Thoracic aorta endothelial cell (primary cell): Measurements from ENCODE around the gene KRTAP22-2. TPM values are rescaled to one million over a fixed set of nuclear protein-coding genes. Genes with fewer than 3 reads are reported as not detected.

Experiments used
- small RNA-seq: library from RNA; depleted of rRNA; stranded (forward); fragments of <200 nt; gene quantifications from one replicate; pipeline ENCODE3, GENCODE V24; 2012
- total RNA-seq: library from RNA; depleted of rRNA; stranded (reverse); fragments of >200 nt; gene quantifications from 2 replicates; pipeline ENCODE4 v1.2.3, GENCODE V29; 2012

KRTAP22-2 gene
- total RNA-seq, result not detected in 2 replicates

DNA sequence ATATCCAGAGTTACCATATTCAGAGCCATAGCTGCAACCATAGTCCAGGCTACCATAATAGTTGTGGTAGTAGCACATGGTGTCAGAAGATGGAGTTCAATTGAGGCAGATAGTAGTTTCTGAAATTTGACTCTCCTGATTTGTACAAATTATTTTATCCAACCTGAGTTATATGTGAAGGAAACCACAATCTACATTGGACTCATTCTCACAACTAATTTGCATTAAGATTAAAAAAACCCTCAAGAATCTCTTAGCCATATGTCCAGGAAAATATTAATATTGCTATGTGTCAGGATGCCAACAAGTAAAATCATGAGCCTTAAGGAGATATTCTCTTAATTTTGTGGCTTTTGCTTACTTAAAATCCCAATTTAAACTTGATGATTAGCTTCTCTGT lies at the start of gene KRTAP22-2:
TSS of gene KRTAP22-2 (minus strand) at position 101 of the 400 bp plus-strand sequence.

GRCh38 chr21:30634906-30635305 lies 44.7 kb upstream of the KRTAP22-2 start, which contains the start of gene KRTAP20-2:
TSS of gene KRTAP20-2 (plus strand) at chr21:30635206. CDS start at chr21:30635264, 58 bp downstream.

GRCh38 chr21:30620522-30620921 lies 30.3 kb upstream of the KRTAP22-2 start, which contains the start of gene KRTAP20-4:
TSS of gene KRTAP20-4 (plus strand) at chr21:30620627.

GRCh38 chr21:30616125-30616524 lies 25.9 kb upstream of the KRTAP22-2 start, which contains the start of gene KRTAP20-1:
TSS of gene KRTAP20-1 (plus strand) at chr21:30616425. CDS start at chr21:30616455, 30 bp downstream.

DNA sequence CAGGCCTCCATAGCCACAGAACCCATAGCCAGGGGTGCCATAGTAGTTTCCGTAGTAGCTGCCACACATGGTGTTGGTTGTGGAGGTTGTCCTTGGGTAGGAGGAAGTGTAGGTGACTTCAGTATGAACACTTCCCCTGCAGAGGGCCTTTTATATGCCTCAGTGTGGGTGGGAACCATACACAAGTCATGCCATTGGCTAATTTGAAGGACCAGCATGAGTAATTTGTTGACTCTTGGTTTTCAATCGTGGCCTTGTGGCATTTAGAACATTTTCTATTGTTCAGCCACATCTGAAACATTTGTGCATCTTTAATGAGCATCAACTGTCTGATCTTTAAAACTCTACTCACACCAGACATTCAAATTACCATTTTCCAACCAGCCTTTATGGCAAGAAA lies 23.6 kb upstream of the KRTAP22-2 start, which contains the start of gene KRTAP6-1:
TSS of gene KRTAP6-1 (minus strand) at position 95 of the 400 bp plus-strand sequence. CDS start at position 69, 26 bp downstream.

DNA sequence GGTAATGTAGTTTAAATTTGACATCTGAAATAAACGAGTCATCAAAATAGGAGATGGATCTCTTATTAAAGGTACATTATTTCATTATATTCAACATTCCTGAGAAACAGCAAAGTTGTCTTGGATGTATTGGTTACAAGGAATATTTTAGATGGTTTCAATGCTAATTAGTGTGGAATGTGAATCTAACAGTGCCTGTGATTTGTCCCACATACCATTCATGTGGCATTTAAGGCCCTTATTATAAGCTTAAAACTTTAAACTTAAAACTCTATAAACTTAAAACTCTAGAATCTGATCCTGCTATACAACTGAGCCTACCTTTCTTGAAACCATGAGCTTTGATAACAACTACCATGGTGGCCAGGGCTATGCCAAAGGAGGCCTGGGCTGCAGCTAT lies 10.6 kb upstream of the KRTAP22-2 start, which contains the start of gene KRTAP22-1:
TSS of gene KRTAP22-1 (plus strand) at position 301 of the 400 bp plus-strand sequence.

GRCh38 chr21:30598802-30599201 lies 8.6 kb upstream of the KRTAP22-2 start, which contains the start of gene KRTAP6-2:
TSS of gene KRTAP6-2 (minus strand) at chr21:30598902. CDS start at chr21:30598874, 28 bp downstream.

GRCh38 chr21:30592140-30592539 lies 1.9 kb upstream of the KRTAP22-2 start, which contains the start of gene KRTAP6-3:
TSS of gene KRTAP6-3 (plus strand) at chr21:30592440. CDS start at chr21:30592446, 6 bp downstream.

GRCh38 chr21:30561264-30561895 lies 28.8 kb downstream of the KRTAP22-2 start, which contains the start of gene KRTAP19-7:
TSS of gene KRTAP19-7 (minus strand) at chr21:30561314. CDS start at chr21:30561289, 25 bp downstream.

GRCh38 chr21:30541764-30542163 lies 48.4 kb downstream of the KRTAP22-2 start, which contains the start of gene KRTAP19-6:
TSS of gene KRTAP19-6 (minus strand) at chr21:30541864. CDS start at chr21:30541833, 31 bp downstream.

Small RNA genes within 50 kb of the gene (small RNA-seq; reads per million reads assigned to genes)
- gene KRTAP20-1 (not detected), gene KRTAP20-4 (not detected), gene KRTAP22-1 (not detected), gene KRTAP22-2 (not detected)

Other genes with a start within 250 kb of the KRTAP22-2 start
- not detected in 2 replicates for gene KRTAP23-1, start 241.8 kb downstream of the KRTAP22-2 start, total RNA-seq
- gene KRTAP13-2, start 218.1 kb downstream of the KRTAP22-2 start, total RNA-seq, result not detected in 2 replicates
- not detected in 2 replicates for gene KRTAP13-1, start 194.4 kb downstream of the KRTAP22-2 start, total RNA-seq
- gene KRTAP13-3, start 164.5 kb downstream of the KRTAP22-2 start, total RNA-seq, result not detected in 2 replicates
- not detected in 2 replicates for gene KRTAP13-4, start 160.2 kb downstream of the KRTAP22-2 start, total RNA-seq
- gene KRTAP15-1, start 150.1 kb downstream of the KRTAP22-2 start, total RNA-seq, result not detected in 2 replicates
- not detected in 2 replicates for gene KRTAP19-1, start 110.0 kb downstream of the KRTAP22-2 start, total RNA-seq
- not detected in 2 replicates for gene KRTAP19-2, start 103.0 kb downstream of the KRTAP22-2 start, total RNA-seq
- gene KRTAP19-3, start 98.4 kb downstream of the KRTAP22-2 start, total RNA-seq, result not detected in 2 replicates
- gene KRTAP19-4, start 93.2 kb downstream of the KRTAP22-2 start, total RNA-seq, result not detected in 2 replicates
- not detected in 2 replicates for gene KRTAP19-5, start 88.3 kb downstream of the KRTAP22-2 start, total RNA-seq
- not detected in 2 replicates for gene KRTAP19-6, start 48.5 kb downstream of the KRTAP22-2 start, total RNA-seq
- gene KRTAP19-7, start 29.1 kb downstream of the KRTAP22-2 start, total RNA-seq, result not detected in 2 replicates
- gene KRTAP6-3, start 2.0 kb upstream of the KRTAP22-2 start, total RNA-seq, result not detected in 2 replicates
- not detected in 2 replicates for gene KRTAP6-2, start 8.5 kb upstream of the KRTAP22-2 start, total RNA-seq
- gene KRTAP22-1, start 10.7 kb upstream of the KRTAP22-2 start, total RNA-seq, result not detected in 2 replicates
- not detected in 2 replicates for gene KRTAP6-1, start 23.5 kb upstream of the KRTAP22-2 start, total RNA-seq
- gene KRTAP20-1, start 26.0 kb upstream of the KRTAP22-2 start, total RNA-seq, result not detected in 2 replicates
- gene KRTAP20-4, start 30.2 kb upstream of the KRTAP22-2 start, total RNA-seq, result not detected in 2 replicates
- not detected in 2 replicates for gene KRTAP20-2, start 44.8 kb upstream of the KRTAP22-2 start, total RNA-seq
- not detected in 2 replicates for gene KRTAP20-3, start 52.5 kb upstream of the KRTAP22-2 start, total RNA-seq
- gene KRTAP21-3, start 128.4 kb upstream of the KRTAP22-2 start, total RNA-seq, result not detected in 2 replicates
- not detected in 2 replicates for gene KRTAP21-2, start 156.9 kb upstream of the KRTAP22-2 start, total RNA-seq
- not detected in 2 replicates for gene KRTAP21-1, start 165.0 kb upstream of the KRTAP22-2 start, total RNA-seq
- not detected in 2 replicates for gene KRTAP8-1, start 222.9 kb upstream of the KRTAP22-2 start, total RNA-seq
- not detected in 2 replicates for gene KRTAP7-1, start 239.4 kb upstream of the KRTAP22-2 start, total RNA-seq